SK-N-SH (cell line): Measurements from ENCODE around the gene SCAI.

Experiments
- CTCF ChIP-seq: fragments of 200-600 bp; sonication (generic); IDR thresholded peaks from 2 replicates; pipeline ENCODE4 v1.6.1; 2017; ENCODE audit warnings: antibody characterized with exemption, mild to moderate bottlenecking, moderate library complexity
- EP300 ChIP-seq, 2 experiments: IDR thresholded peaks; 2 replicates each; pipeline versions ENCODE4 v1.4.0 to v1.6.1; 2012; ENCODE audit warnings: borderline replicate concordance in 1 of 2, low read depth in 1 of 2, low read length in 1 of 2
- EZH2phosphoT487 ChIP-seq: fragments of 200-600 bp; sonication (generic); IDR thresholded peaks from 2 replicates; pipeline ENCODE4 v1.6.1; 2017; ENCODE audit warnings: low read depth, mixed run types, mild to moderate bottlenecking, antibody characterized with exemption, moderate library complexity, borderline replicate concordance
- GATA2 ChIP-seq: sonication (generic); formaldehyde crosslinking; IDR thresholded peaks from 2 replicates; pipeline ENCODE4 v1.5.0; 2020; ENCODE audit warnings: mild to moderate bottlenecking, missing genetic modification reagents
- MEF2A ChIP-seq: IDR thresholded peaks from 2 replicates; pipeline ENCODE4 v1.4.0; 2012; ENCODE audit warnings: low read depth, borderline replicate concordance
- NFIC ChIP-seq: IDR thresholded peaks from 2 replicates; pipeline ENCODE4 v1.4.0; 2012; ENCODE audit warnings: borderline replicate concordance
- POLR2AphosphoS5 ChIP-seq: IDR thresholded peaks from 2 replicates; pipeline ENCODE4 v1.6.1; 2012; ENCODE audit warnings: low read depth, low read length
- RCOR1 ChIP-seq: fragments of 150-350 bp; IDR thresholded peaks from 2 replicates; pipeline ENCODE4 v1.6.1; 2017; ENCODE audit warnings: antibody characterized with exemption, low read length
- RFX5 ChIP-seq: IDR thresholded peaks from 2 replicates; pipeline ENCODE4 v1.6.1; 2012; ENCODE audit warnings: mild to moderate bottlenecking, improper control_type of control experiment, low read length
- SIN3A ChIP-seq: IDR thresholded peaks from 2 replicates; pipeline ENCODE4 v1.6.1; 2012; ENCODE audit warnings: low read depth, mild to moderate bottlenecking, low read length, moderate library complexity, borderline replicate concordance
- SMC3 ChIP-seq: IDR thresholded peaks from 2 replicates; pipeline ENCODE4 v1.6.1; 2012; ENCODE audit warnings: low read depth, low read length, improper control_type of control experiment
- TAF1 ChIP-seq: IDR thresholded peaks from 2 replicates; pipeline ENCODE4 v1.6.1; 2012; ENCODE audit warnings: low read depth, mild to moderate bottlenecking, low read length, moderate library complexity, borderline replicate concordance
- USF1 ChIP-seq: IDR thresholded peaks from 2 replicates; pipeline ENCODE4 v1.4.0; 2012; ENCODE audit warnings: low read depth, borderline replicate concordance
- YY1 ChIP-seq: IDR thresholded peaks from 2 replicates; pipeline ENCODE4 v1.4.0; 2012; ENCODE audit warnings: low read depth, mild to moderate bottlenecking

GRCh38 chr9:125074976-125075375, 68.4 kb downstream of the SCAI start:
- TF ChIP-seq RFX5 (no peak), NFIC (no peak), CTCF (no peak), SMC3 (no peak), YY1 (no peak), MEF2A (no peak), EP300 (IDR thresholded peaks at IDR 0.05; ENCODE audit: borderline replicate concordance in 1 of 2, low read depth in 1 of 2, low read length in 1 of 2) (no peak), POLR2AphosphoS5 (no peak), TAF1 (no peak), USF1 (no peak), EZH2phosphoT487 (no peak), RCOR1 (no peak), SIN3A (no peak), GATA2 (CRISPR knock-in tag) (no peak)
